GM12878 (cell line): ENCODE data around the gene OR11H6. TPM values are rescaled to one million over a fixed set of nuclear protein-coding genes. Genes with fewer than 3 reads are reported as not detected.
A peak's percentile ranks its signal among the peaks of the same experiment; 100 is the strongest.

Experiments
- ATAC-seq: fragments of 200-7000 bp; cut with Tn5 transposase; 3 replicates; pipeline ENCODE4 v1.9.1; 2020; ENCODE audit warnings: mild to moderate bottlenecking, moderate library complexity
- BruUV-seq: library from RNA; stranded (reverse); fragments of 400-500 nt; replicated peaks from 2 replicates; lab custom pipeline; 2021; lab: Mats Ljungman, UMichigan
- CTCF ChIA-PET: fragments of 300-600 bp; sonication (Branson Sonifier 250); formaldehyde crosslinking; extraction: SDS; loops from one replicate; lab custom pipeline; 2021; ENCODE audit warnings: inconsistent platforms; lab: Yijun Ruan, JAX
- POLR2A ChIA-PET: fragments of 350-600 bp; formaldehyde crosslinking; extraction: SDS; loops from one replicate; lab custom pipeline; 2021; ENCODE audit warnings: inconsistent platforms; lab: Charles Lee
- RAD21 ChIA-PET: fragments of 300-600 bp; sonication (Branson Sonifier 250); formaldehyde crosslinking; loops from one replicate; lab custom pipeline; 2023; ENCODE audit warnings: antibody characterized with exemption; ENCODE audit not compliant: unreplicated experiment; lab: Charles Lee
- SMC1A ChIA-PET: fragments of 300-600 bp; sonication (Branson Sonifier 250); formaldehyde crosslinking; loops from one replicate; lab custom pipeline; 2023; ENCODE audit not compliant: unreplicated experiment, uncharacterized antibody; lab: Charles Lee
- DNase-seq: peaks from one replicate; pipeline ENCODE4 v3.0.0-alpha.2; 2011; ENCODE audit warnings: low read depth, low spot score
- FAIRE-seq: peaks from 3 replicates; lab custom pipeline; 2011; peaks lifted over from hg19 to GRCh38; lab: Jason Lieb, UNC
- H2AFZ ChIP-seq: 2 replicates; pipeline ENCODE4 v1.6.0; 2011; ENCODE audit warnings: low read depth, low read length, control low read depth; ENCODE audit not compliant: control insufficient read depth
- H3K27ac ChIP-seq: 2 replicates; pipeline ENCODE4 v1.5.1; 2011; ENCODE audit warnings: control low read depth; ENCODE audit not compliant: control insufficient read depth, insufficient read depth
- H3K27me3 ChIP-seq, 2 experiments: replicated peaks in 1 of 2; 2 replicates each; pipeline versions ENCODE4 v1.6.0 to v1.6.1; 2011; ENCODE audit warnings: low read length in 1 of 2; ENCODE audit not compliant: control insufficient read depth in 2 of 2, insufficient read depth in 2 of 2
- H3K36me3 ChIP-seq, 2 experiments: 2 replicates each; pipeline ENCODE4 v1.5.1; 2011; ENCODE audit warnings: low read length in 1 of 2; ENCODE audit not compliant: control insufficient read depth in 2 of 2, insufficient read depth in 2 of 2
- H3K4me1 ChIP-seq: 2 replicates; pipeline ENCODE4 v1.6.1; 2011; ENCODE audit warnings: mild to moderate bottlenecking, low read length, moderate library complexity, mixed read lengths; ENCODE audit not compliant: control insufficient read depth, insufficient read depth
- H3K4me2 ChIP-seq: 2 replicates; pipeline ENCODE4 v1.6.0; 2011; ENCODE audit warnings: control low read depth; ENCODE audit not compliant: control insufficient read depth, insufficient read depth
- H3K4me3 ChIP-seq: fragments of 200-600 bp; sonication (generic); 2 replicates; pipeline ENCODE4 v1.5.1; 2016
- H3K79me2 ChIP-seq: 2 replicates; pipeline ENCODE4 v1.6.0; 2011; ENCODE audit warnings: low read length; ENCODE audit not compliant: control insufficient read depth, insufficient read depth
- H3K9ac ChIP-seq: 2 replicates; pipeline ENCODE4 v1.8.0; 2011; ENCODE audit warnings: low read length, control low read depth, mixed read lengths; ENCODE audit not compliant: control insufficient read depth, insufficient read depth
- H3K9me3 ChIP-seq: replicated peaks from 3 replicates; pipeline ENCODE4 v1.5.1; 2011; ENCODE audit warnings: mild to moderate bottlenecking, low read length; ENCODE audit not compliant: control insufficient read depth, insufficient read depth
- H4K20me1 ChIP-seq: 2 replicates; pipeline ENCODE4 v1.6.0; 2011; ENCODE audit not compliant: control insufficient read depth, insufficient read depth
- BRCA1 ChIP-seq: IDR thresholded peaks from 2 replicates; pipeline ENCODE4 v1.6.1; 2011; ENCODE audit warnings: low read depth, low read length, improper control_type of control experiment
- CTCF ChIP-seq, 3 experiments: IDR thresholded peaks in 2 of 3; conservative IDR thresholded peaks in 1 of 3; 2 replicates each; pipeline ENCODE4 v1.5.1; 2011; ENCODE audit warnings: low read depth in 3 of 3, low read length in 3 of 3, mild to moderate bottlenecking in 3 of 3, control low read depth in 2 of 3, moderate library complexity in 2 of 3, inconsistent platforms in 1 of 3, mixed read lengths in 1 of 3; ENCODE audit not compliant: control insufficient read depth in 2 of 3, insufficient read depth in 1 of 3; ENCODE audit errors: extremely low read depth in 1 of 3
- RAD21 ChIP-seq: IDR thresholded peaks from 2 replicates; pipeline ENCODE4 v1.6.1; 2011; ENCODE audit warnings: mild to moderate bottlenecking, low read depth, low read length, moderate library complexity; ENCODE audit not compliant: insufficient read depth
- SMC3 ChIP-seq: IDR thresholded peaks from 2 replicates; pipeline ENCODE4 v1.6.1; 2011; ENCODE audit warnings: low read length, improper control_type of control experiment, borderline replicate concordance
- WGBS: methylation state at CpG from one replicate; pipeline ENCODE4 v1.1.6; 2016; ENCODE audit warnings: low lambda C conversion rate; ENCODE audit not compliant: insufficient replicate concordance, insufficient coverage; ENCODE audit errors: missing lambda C conversion rate; 5-methylcytosine and 5-hydroxymethylcytosine counted together
- in situ Hi-C: fragments of 300-500 bp; cut with MboI; formaldehyde crosslinking; loops from 9 replicates; pipeline ENCODE4 v1.14.3; 2018; ENCODE audit warnings: mixed read lengths
- intact Hi-C: fragments of 100-400 bp; cut with micrococcal nuclease; formaldehyde crosslinking; loops from one replicate; pipeline ENCODE4 v1.14.2; 2022; ENCODE audit not compliant: unreplicated experiment
- polyA plus RNA-seq, 11 experiments: library from polyadenylated mRNA; depleted of rRNA in 4 of 11; unstranded in 6 of 11; stranded (reverse) in 5 of 11; fragments of >200 nt; fragmentation: Nextera tagmentation in 4 of 11; fragmentation: Illumina TruSeq in 1 of 11; extraction: Ambion mirVana in 4 of 11; extraction: Trizol in 1 of 11; gene quantifications; 1 replicate in 1 of 11; 2 replicates in 10 of 11; pipeline versions ENCODE4 v1.2.1 to v1.2.3, GENCODE V29; 2011 to 2016; ENCODE audit warnings: inconsistent platforms in 2 of 11, missing spikeins in 2 of 11, low read depth in 1 of 11
- total RNA-seq, 4 experiments: library from RNA; depleted of rRNA in 3 of 4; stranded (reverse); fragments of >200 nt in 3 of 4; fragmentation: Illumina TruSeq in 1 of 4; extraction: Trizol in 1 of 4; gene quantifications; 2 replicates each; pipeline versions ENCODE4 v1.2.1 to v1.2.3, GENCODE V29; 2013 to 2021

The OR11H6 gene
- total and polyA plus RNA-seq, 10 of the 15 experiments (the other 5 are each of a cell fraction or from before 2014, with no cell fraction given): not detected

- POLR2A ChIA-PET: no interaction called here
- RAD21 ChIA-PET: interaction anchor here (0.7 kb wide), 1 partner anchor 19 kb away, joined by 4 read pairs; no protein-coding TSS in a partner anchor
- TF ChIP-seq CTCF (IDR thresholded peaks at IDR 0.05 in 2 of 3, conservative IDR thresholded peaks at IDR 0.05 in 1 of 3; ENCODE audit: control insufficient read depth in 2 of 3, extremely low read depth in 1 of 3, insufficient read depth in 1 of 3, low read depth in 3 of 3, low read length in 3 of 3) (peak; percentile 16 to 39 (median 28); a peak in 2 of 6 replicates), SMC3 (peak; percentile 9; the same call in 1 of the 2 replicates), RAD21 (peak; percentile 30; the same call in 1 of the 2 replicates), BRCA1 (no peak)
- H3K27ac ChIP-seq: no peak overlapping the region
- SMC1A ChIA-PET: interaction anchor here (1.0 kb wide), 1 partner anchor 9 kb away, joined by 3 read pairs; no protein-coding TSS in a partner anchor
- H3K79me2 ChIP-seq: no peaks in the 10 kb centered on the region
- ATAC-seq (peak; percentile 60), DNase-seq (no peak), FAIRE-seq (no peak)
- no peaks in the 10 kb centered on the region for H3K4me1 ChIP-seq
- no peak overlapping the region for H2AFZ ChIP-seq
- H3K4me2 ChIP-seq: no peak overlapping the region
- intact Hi-C loops: no loop called here
- H3K36me3 ChIP-seq: no peaks in the 10 kb centered on the region
- no peak overlapping the region for H3K9ac ChIP-seq
- H3K27me3 ChIP-seq: no peaks in the 10 kb centered on the region
- in situ Hi-C loops: no loop called here
- 20% methylated on average over 3 of the region's 3 CpGs for WGBS
- no TSS peak for BruUV-seq
- H3K4me3 ChIP-seq: no peak overlapping the region
- H3K9me3 ChIP-seq: no peaks in the 10 kb centered on the region
- no peaks in the 10 kb centered on the region for H4K20me1 ChIP-seq
- CTCF ChIA-PET: interaction anchor here (0.7 to 1.7 kb wide), 2 partner anchors 9 to 59 kb away, joined by 3 to 6 read pairs; no protein-coding TSS in a partner anchor
Measured at GRCh38 chr14:20247646-20248246, 24.2 kb downstream of the OR11H6 start.
